Measurements from ENCODE around the gene FBXL13. TPM values are rescaled to one million over a fixed set of nuclear protein-coding genes. Genes with fewer than 3 reads are reported as not detected.

FBXL13 gene
- total RNA-seq, 1 experiment from 2014 or later = 2.5 TPM

- ATAC-seq (no peak), DNase-seq (ENCODE audit: low read depth, low spot score) (no peak)
- ChIA-PET POLR2A (no interaction called here), CTCF (no interaction called here)
- H3K27ac ChIP-seq (ENCODE audit: low read length) = peak overlapping the region; percentile 65; the same call in 1 of the 2 replicates
- no peak overlapping the region for H3K4me3 ChIP-seq (ENCODE audit: low read depth in 2 of 2, low read length in 2 of 2)
- H3K4me1 ChIP-seq (ENCODE audit: control insufficient read depth, insufficient read depth, low read length) = peaks cover 10% of the 10 kb centered on the region; the same call in 1 of the 2 replicates
- no TSS peak for BruUV-seq (replicated peaks)
- TF ChIP-seq TCF7L2 (IDR thresholded peaks at IDR 0.05; ENCODE audit: low read depth, low read length) (no peak), POLR2AphosphoS5 (IDR thresholded peaks at IDR 0.05; ENCODE audit: low read depth, low read length) (no peak), REST (IDR thresholded peaks at IDR 0.05; ENCODE audit: insufficient read depth in 1 of 2, low read depth in 2 of 2, low read length in 1 of 2) (no peak), CTCF (IDR thresholded peaks at IDR 0.05) (no peak), SIN3A (IDR thresholded peaks at IDR 0.05; ENCODE audit: borderline replicate concordance, insufficient read depth, low read depth, low read length) (no peak)
- in situ Hi-C loops (cut with HindIII; ENCODE audit: low pct_unique_long_range_greater_than_20kb, low sequenced_read_pairs) = no loop called here
- H3K9me3 ChIP-seq (ENCODE audit: control insufficient read depth, insufficient read depth, low read depth, low read length) = no peaks in the 10 kb centered on the region
- no peaks in the 10 kb centered on the region for H3K36me3 ChIP-seq (ENCODE audit: control insufficient read depth, insufficient read depth, low read length)
- H3K27me3 ChIP-seq (ENCODE audit: control insufficient read depth, insufficient read depth, low read length) = no peaks in the 10 kb centered on the region
- intact Hi-C loops (cut with micrococcal nuclease; ENCODE audit: unreplicated experiment) = no loop called here
Measured at GRCh38 chr7:102892631-102893278, 181.8 kb downstream of the FBXL13 start.

GRCh38 chr7:102891693-102892261 is 182.8 kb downstream of the FBXL13 start:
- in situ Hi-C loops (cut with HindIII; ENCODE audit: low pct_unique_long_range_greater_than_20kb, low sequenced_read_pairs) = no loop called here
- intact Hi-C loops (cut with micrococcal nuclease; ENCODE audit: unreplicated experiment) = no loop called here
- Histone ChIP-seq H3K4me3 (ENCODE audit: low read depth in 2 of 2, low read length in 2 of 2) (no peak overlapping the region), H3K9me3 (ENCODE audit: control insufficient read depth, insufficient read depth, low read depth, low read length) (no peaks in the 10 kb centered on the region), H3K27me3 (ENCODE audit: control insufficient read depth, insufficient read depth, low read length) (no peaks in the 10 kb centered on the region), H3K27ac (ENCODE audit: low read length) (peak overlapping the region; percentile 44; the same call in 1 of the 2 replicates), H3K4me1 (ENCODE audit: control insufficient read depth, insufficient read depth, low read length) (peaks cover 10% of the 10 kb centered on the region; the same call in 1 of the 2 replicates), H3K36me3 (ENCODE audit: control insufficient read depth, insufficient read depth, low read length) (no peaks in the 10 kb centered on the region)
- CTCF ChIA-PET = no interaction called here
- DNase-seq (ENCODE audit: low read depth, low spot score) (no peak), ATAC-seq (peak; percentile 89)
- POLR2A ChIA-PET = no interaction called here
- BruUV-seq (replicated peaks) = no TSS peak
- no peak for TF ChIP-seq POLR2AphosphoS5 (IDR thresholded peaks at IDR 0.05; ENCODE audit: low read depth, low read length)
- no peak for TF ChIP-seq REST (IDR thresholded peaks at IDR 0.05; ENCODE audit: insufficient read depth in 1 of 2, low read depth in 2 of 2, low read length in 1 of 2)
- TF ChIP-seq TCF7L2 (IDR thresholded peaks at IDR 0.05; ENCODE audit: low read depth, low read length) = no peak
- TF ChIP-seq CTCF (IDR thresholded peaks at IDR 0.05) = no peak
- no peak for TF ChIP-seq SIN3A (IDR thresholded peaks at IDR 0.05; ENCODE audit: borderline replicate concordance, insufficient read depth, low read depth, low read length)
